DND-41 (cell line): Measurements from ENCODE around the gene VEGFA.

ENCODE experiments used
- ATAC-seq: fragments of 200-7000 bp; cut with Tn5 transposase; 3 replicates; pipeline ENCODE4 v1.9.1; 2021; ENCODE audit warnings: low read depth; ENCODE audit not compliant: insufficient read depth
- DNase-seq: peaks from one replicate; pipeline ENCODE4 v3.0.0-alpha.2; 2020
- H2AFZ ChIP-seq: 2 replicates; pipeline ENCODE4 v1.6.0; 2012; ENCODE audit warnings: low read depth, low read length
- H3K27ac ChIP-seq: 2 replicates; pipeline ENCODE4 v1.5.1; 2012; ENCODE audit warnings: low read length, inconsistent platforms
- H3K27me3 ChIP-seq: fragments of 200-600 bp; sonication (generic); 2 replicates; pipeline ENCODE4 v1.6.0; 2012; ENCODE audit warnings: low read length, mild to moderate bottlenecking, inconsistent platforms; ENCODE audit not compliant: insufficient read depth, poor library complexity
- H3K36me3 ChIP-seq: 2 replicates; pipeline ENCODE4 v1.5.1; 2012; ENCODE audit warnings: low read length, inconsistent platforms; ENCODE audit not compliant: insufficient read depth
- H3K4me1 ChIP-seq: 2 replicates; pipeline ENCODE4 v1.5.1; 2012; ENCODE audit warnings: mild to moderate bottlenecking, low read length; ENCODE audit not compliant: insufficient read depth
- H3K4me2 ChIP-seq: 2 replicates; pipeline ENCODE4 v1.6.0; 2012; ENCODE audit warnings: mild to moderate bottlenecking, moderate library complexity, low read length, inconsistent platforms; ENCODE audit not compliant: insufficient read depth
- H3K4me3 ChIP-seq, 2 experiments: fragments of 200-600 bp in 1 of 2; shearing (Covaris generic) in 1 of 2; 2 replicates each; pipeline ENCODE4 v1.5.1; 2012 to 2016; ENCODE audit warnings: inconsistent platforms in 2 of 2, low read length in 2 of 2, mild to moderate bottlenecking in 2 of 2, low read depth in 1 of 2, moderate library complexity in 1 of 2
- H3K79me2 ChIP-seq: 2 replicates; pipeline ENCODE4 v1.6.0; 2012; ENCODE audit warnings: low read length, inconsistent platforms; ENCODE audit not compliant: insufficient read depth
- H3K9ac ChIP-seq: 2 replicates; pipeline ENCODE4 v1.6.0; 2012; ENCODE audit warnings: low read depth, mild to moderate bottlenecking, inconsistent platforms, low read length, moderate library complexity
- H3K9me3 ChIP-seq: 2 replicates; pipeline ENCODE4 v1.5.1; 2012; ENCODE audit warnings: low read length, moderate library complexity, mild to moderate bottlenecking, inconsistent platforms; ENCODE audit not compliant: insufficient read depth, severe bottlenecking
- H4K20me1 ChIP-seq: 2 replicates; pipeline ENCODE4 v1.6.0; 2012; ENCODE audit warnings: low read length; ENCODE audit not compliant: insufficient read depth
- EZH2 ChIP-seq: IDR thresholded peaks from 3 replicates; pipeline ENCODE4 v1.6.1; 2012; ENCODE audit warnings: borderline replicate concordance, low read depth, mild to moderate bottlenecking, moderate library complexity, low read length, inconsistent platforms; ENCODE audit not compliant: severe bottlenecking
- TF ChIP-seq, protein P1 (sequence below): IDR thresholded peaks from 2 replicates; pipeline ENCODE4 v1.5.1; 2012; ENCODE audit warnings: borderline replicate concordance, low read length, moderate library complexity, mild to moderate bottlenecking; ENCODE audit not compliant: poor library complexity, severe bottlenecking; ENCODE audit errors: extremely low read depth

The VEGFA gene

DNA sequence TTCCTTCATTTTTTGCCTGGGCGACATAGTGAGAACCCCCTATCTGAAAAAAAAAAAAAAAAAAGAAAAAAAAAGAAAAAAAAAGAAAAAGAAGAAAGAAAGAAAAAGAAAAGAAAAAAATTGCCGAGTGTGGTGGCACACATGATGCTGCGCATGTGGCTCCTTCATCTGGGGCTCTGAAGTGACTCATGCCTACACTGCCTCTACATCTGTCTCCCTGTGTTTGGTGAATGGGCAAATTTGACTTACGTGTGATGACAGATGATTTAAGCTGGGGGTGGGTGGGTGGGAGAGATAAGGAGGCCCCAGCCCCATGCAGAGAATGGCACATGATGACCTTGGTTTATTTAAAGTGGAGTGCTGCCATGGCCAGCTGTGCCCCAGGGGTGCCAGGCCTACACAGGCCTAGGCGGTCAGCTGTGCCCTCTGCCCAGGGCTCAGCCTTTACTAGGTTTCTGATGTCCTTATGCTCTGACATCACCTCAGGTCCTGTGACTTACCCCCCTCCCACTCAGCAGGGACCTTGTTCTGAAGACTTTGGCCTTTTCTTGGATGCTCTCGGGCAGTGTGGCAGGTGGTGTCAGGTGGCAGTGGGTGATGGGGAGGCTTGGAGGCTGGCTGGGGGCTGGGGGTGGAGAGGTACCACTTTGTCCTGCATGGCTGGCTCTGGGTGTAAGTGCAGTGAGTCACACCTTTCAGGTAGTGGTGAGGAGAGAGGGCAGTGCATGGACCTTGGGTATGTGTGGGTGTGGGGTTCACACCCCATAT is 41.1 kb downstream of the VEGFA start:
- no peak for ATAC-seq
- no peak overlapping the region for H3K4me2 ChIP-seq

DNA sequence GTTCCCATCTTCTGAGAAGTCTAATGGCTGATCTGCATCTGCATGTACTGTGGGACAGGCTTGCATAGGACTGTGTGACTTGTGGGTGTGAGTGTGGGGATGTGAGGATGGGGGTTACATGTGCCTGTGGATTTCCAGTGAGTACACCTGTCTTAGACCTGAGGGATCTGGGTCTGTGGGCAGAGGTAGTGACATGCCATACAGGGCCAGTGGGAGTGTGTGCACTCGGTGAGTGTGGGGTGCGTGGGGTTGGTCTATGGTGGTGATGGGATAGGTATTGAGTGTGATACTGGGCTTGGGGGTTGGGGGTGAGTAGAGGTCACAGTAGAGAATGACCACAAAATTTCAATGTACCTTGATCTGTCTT is 41.7 kb downstream of the VEGFA start:
- H3K9me3 ChIP-seq: no peaks in the 10 kb centered on the region
- no peak overlapping the region for H3K4me2 ChIP-seq
- no peak overlapping the region for H3K4me3 ChIP-seq
- no peaks in the 10 kb centered on the region for H3K4me1 ChIP-seq
- no peak overlapping the region for H3K9ac ChIP-seq
- H3K79me2 ChIP-seq: no peaks in the 10 kb centered on the region
- TF ChIP-seq, protein P1, sequence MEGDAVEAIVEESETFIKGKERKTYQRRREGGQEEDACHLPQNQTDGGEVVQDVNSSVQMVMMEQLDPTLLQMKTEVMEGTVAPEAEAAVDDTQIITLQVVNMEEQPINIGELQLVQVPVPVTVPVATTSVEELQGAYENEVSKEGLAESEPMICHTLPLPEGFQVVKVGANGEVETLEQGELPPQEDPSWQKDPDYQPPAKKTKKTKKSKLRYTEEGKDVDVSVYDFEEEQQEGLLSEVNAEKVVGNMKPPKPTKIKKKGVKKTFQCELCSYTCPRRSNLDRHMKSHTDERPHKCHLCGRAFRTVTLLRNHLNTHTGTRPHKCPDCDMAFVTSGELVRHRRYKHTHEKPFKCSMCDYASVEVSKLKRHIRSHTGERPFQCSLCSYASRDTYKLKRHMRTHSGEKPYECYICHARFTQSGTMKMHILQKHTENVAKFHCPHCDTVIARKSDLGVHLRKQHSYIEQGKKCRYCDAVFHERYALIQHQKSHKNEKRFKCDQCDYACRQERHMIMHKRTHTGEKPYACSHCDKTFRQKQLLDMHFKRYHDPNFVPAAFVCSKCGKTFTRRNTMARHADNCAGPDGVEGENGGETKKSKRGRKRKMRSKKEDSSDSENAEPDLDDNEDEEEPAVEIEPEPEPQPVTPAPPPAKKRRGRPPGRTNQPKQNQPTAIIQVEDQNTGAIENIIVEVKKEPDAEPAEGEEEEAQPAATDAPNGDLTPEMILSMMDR: no peak
- no peak for TF ChIP-seq EZH2
- H2AFZ ChIP-seq: no peak overlapping the region
- no peaks in the 10 kb centered on the region for H4K20me1 ChIP-seq
- DNase-seq (no peak), ATAC-seq (no peak)
- H3K36me3 ChIP-seq: no peaks in the 10 kb centered on the region
- H3K27ac ChIP-seq: no peak overlapping the region
- peaks cover 18% of the 10 kb centered on the region for H3K27me3 ChIP-seq

More for the DNA sequence above, 41.1 kb downstream of the VEGFA start:
- H3K9ac ChIP-seq: no peak overlapping the region
- no peaks in the 10 kb centered on the region for H3K4me1 ChIP-seq
- H3K27ac ChIP-seq: no peak overlapping the region
- DNase-seq: no peak
- H3K79me2 ChIP-seq: no peaks in the 10 kb centered on the region
- H3K4me3 ChIP-seq: no peak overlapping the region
- no peaks in the 10 kb centered on the region for H4K20me1 ChIP-seq
- H3K27me3 ChIP-seq: peaks cover 15% of the 10 kb centered on the region
- TF ChIP-seq, protein P1: no peak
- no peak for TF ChIP-seq EZH2
- H3K9me3 ChIP-seq: no peaks in the 10 kb centered on the region
- H3K36me3 ChIP-seq: no peaks in the 10 kb centered on the region
- no peak overlapping the region for H2AFZ ChIP-seq

DNA sequence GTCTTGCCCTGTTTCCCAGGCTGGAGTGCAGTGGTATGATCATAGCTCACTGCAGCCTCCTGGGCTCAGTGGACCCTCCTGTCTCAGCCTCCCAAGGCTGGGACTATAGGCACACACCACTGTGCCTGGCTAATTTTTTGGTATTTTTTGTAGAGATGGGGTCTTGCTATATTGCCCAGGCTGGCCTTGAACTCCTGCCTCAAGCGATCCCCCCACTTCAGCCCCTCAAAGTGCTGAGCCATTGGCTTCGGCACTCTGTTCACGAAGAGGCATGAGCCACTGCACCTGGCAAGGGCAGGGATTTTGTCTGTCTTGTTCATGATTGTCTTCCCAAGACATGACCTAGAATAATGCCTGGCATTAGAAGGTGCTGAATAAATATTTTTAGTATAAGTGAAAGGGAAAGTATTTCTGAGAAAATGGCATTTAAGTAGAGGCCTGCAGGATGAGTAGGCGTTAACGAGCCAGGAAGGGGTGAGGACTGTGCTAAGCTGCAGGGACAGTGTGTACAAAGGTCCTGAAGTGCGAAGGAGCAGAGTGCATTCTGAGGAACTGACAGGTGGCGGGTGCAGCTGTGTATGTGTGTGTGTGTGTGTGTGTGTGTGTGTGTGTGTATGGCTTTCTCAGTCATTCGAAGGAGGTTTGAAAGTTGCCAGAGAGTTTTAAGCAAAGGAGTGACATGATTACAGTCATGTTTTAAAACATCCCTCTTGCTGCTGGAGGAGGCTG is 43.0 kb downstream of the VEGFA start:
- H3K27ac ChIP-seq: no peak overlapping the region
- no peaks in the 10 kb centered on the region for H3K36me3 ChIP-seq
- H3K4me3 ChIP-seq: no peak overlapping the region
- no peak for TF ChIP-seq EZH2
- TF ChIP-seq, protein P1: no peak
- H3K9me3 ChIP-seq: no peaks in the 10 kb centered on the region
- H3K4me2 ChIP-seq: no peak overlapping the region
- DNase-seq: peak; percentile 64
- peaks cover 10% of the 10 kb centered on the region for H3K27me3 ChIP-seq
- ATAC-seq: peak; percentile 92
- no peaks in the 10 kb centered on the region for H3K79me2 ChIP-seq
- H3K4me1 ChIP-seq: no peaks in the 10 kb centered on the region
- no peaks in the 10 kb centered on the region for H4K20me1 ChIP-seq
- H2AFZ ChIP-seq: no peak overlapping the region
- no peak overlapping the region for H3K9ac ChIP-seq
